HEK293 (cell line): ENCODE data around the gene TMTC1.

Experiments
- CTCF ChIA-PET: fragments of 350-600 bp; formaldehyde crosslinking; extraction: SDS; loops from one replicate; lab custom pipeline; 2021; ENCODE audit warnings: antibody characterized with exemption; lab: Yijun Ruan, JAX
- POLR2A ChIA-PET: fragments of 300-600 bp; formaldehyde crosslinking; extraction: SDS; loops from one replicate; lab custom pipeline; 2020; ENCODE audit warnings: antibody characterized with exemption, inconsistent platforms; lab: Yijun Ruan, JAX
- H3K27ac ChIP-seq: fragments of 200-500 bp; sonication (Bioruptor generic); 2 replicates; pipeline ENCODE4 v1.5.1; 2014; ENCODE audit warnings: low read depth, low read length, control low read depth, inconsistent platforms; ENCODE audit errors: extremely low read depth
- H3K36me3 ChIP-seq, 2 experiments: fragments of 200-500 bp in 1 of 2; sonication (Bioruptor generic) in 1 of 2; 1 replicate in 1 of 2; 2 replicates in 1 of 2; pipeline ENCODE4 v1.5.1; 2014 to 2017; ENCODE audit warnings: inconsistent platforms in 2 of 2, low read length in 2 of 2; ENCODE audit not compliant: control insufficient read depth in 2 of 2, insufficient read depth in 1 of 2
- H3K4me1 ChIP-seq: fragments of 200-500 bp; sonication (Bioruptor generic); 2 replicates; pipeline ENCODE4 v1.5.1; 2014; ENCODE audit warnings: mild to moderate bottlenecking, low read length, inconsistent platforms; ENCODE audit not compliant: control insufficient read depth, insufficient read depth
- H3K4me3 ChIP-seq: 2 replicates; pipeline ENCODE4 v1.5.1; 2011; ENCODE audit warnings: low read depth, mild to moderate bottlenecking, control low read depth, low read length, moderate library complexity
- H3K9me3 ChIP-seq: fragments of 200-500 bp; sonication (Bioruptor generic); 2 replicates; pipeline ENCODE4 v1.5.1; 2014; ENCODE audit warnings: low read depth, low read length, inconsistent platforms; ENCODE audit not compliant: control insufficient read depth, insufficient read depth
- MEIS1 ChIP-seq: sonication (generic); formaldehyde crosslinking; IDR thresholded peaks from 2 replicates; pipeline ENCODE4 v1.8.1; 2022; ENCODE audit warnings: missing genetic modification reagents, mild to moderate bottlenecking, borderline replicate concordance
- PRDM1 ChIP-seq: fragments of 450-650 bp; formaldehyde crosslinking; IDR thresholded peaks from 2 replicates; pipeline ENCODE4; 2016; ENCODE audit warnings: missing biosample characterization, missing genetic modification characterization
- ZBTB1 ChIP-seq: fragments of 450-650 bp; formaldehyde crosslinking; IDR thresholded peaks from 2 replicates; pipeline ENCODE4 v1.5.1; 2016; ENCODE audit warnings: missing biosample characterization, missing genetic modification characterization
- ZEB2 ChIP-seq: fragments of 450-650 bp; formaldehyde crosslinking; IDR thresholded peaks from 2 replicates; pipeline ENCODE4 v1.5.1; 2016; ENCODE audit warnings: missing biosample characterization, missing genetic modification characterization
- ZFP3 ChIP-seq: fragments of 450-650 bp; formaldehyde crosslinking; IDR thresholded peaks from 2 replicates; pipeline ENCODE4 v1.5.1; 2016; ENCODE audit warnings: low read depth, missing biosample characterization, missing genetic modification characterization
- ZFP41 ChIP-seq: fragments of 450-650 bp; formaldehyde crosslinking; IDR thresholded peaks from 2 replicates; pipeline ENCODE4 v1.5.1; 2016; ENCODE audit warnings: missing biosample characterization, missing genetic modification characterization, borderline replicate concordance
- ZNF138 ChIP-seq: fragments of 450-650 bp; formaldehyde crosslinking; IDR thresholded peaks from 2 replicates; pipeline ENCODE4 v1.5.1; 2016; ENCODE audit warnings: missing biosample characterization, missing genetic modification characterization, borderline replicate concordance
- ZNF146 ChIP-seq: fragments of 450-650 bp; formaldehyde crosslinking; IDR thresholded peaks from 2 replicates; pipeline ENCODE4 v1.5.1; 2016; ENCODE audit warnings: missing biosample characterization, missing genetic modification characterization
- ZNF169 ChIP-seq: fragments of 450-650 bp; formaldehyde crosslinking; IDR thresholded peaks from 2 replicates; pipeline ENCODE4 v1.5.1; 2016; ENCODE audit warnings: missing biosample characterization, missing genetic modification characterization
- ZNF184 ChIP-seq: fragments of 450-650 bp; IDR thresholded peaks from 2 replicates; pipeline ENCODE4 v1.5.1; 2018; ENCODE audit warnings: missing biosample characterization, mild to moderate bottlenecking, missing genetic modification characterization
- ZNF221 ChIP-seq: fragments of 450-650 bp; formaldehyde crosslinking; IDR thresholded peaks from 2 replicates; pipeline ENCODE4 v1.5.1; 2017; ENCODE audit warnings: missing biosample characterization, missing genetic modification characterization, borderline replicate concordance
- ZNF248 ChIP-seq: fragments of 450-650 bp; formaldehyde crosslinking; IDR thresholded peaks from 2 replicates; pipeline ENCODE4 v1.5.1; 2017; ENCODE audit warnings: missing biosample characterization, missing genetic modification characterization
- ZNF433 ChIP-seq: fragments of 450-650 bp; formaldehyde crosslinking; IDR thresholded peaks from 2 replicates; pipeline ENCODE4 v1.5.1; 2016; ENCODE audit warnings: missing biosample characterization, missing genetic modification characterization, low read depth
- ZNF518A ChIP-seq: fragments of 450-650 bp; formaldehyde crosslinking; conservative IDR thresholded peaks from 2 replicates; pipeline ENCODE4 v1.5.1; 2016; ENCODE audit warnings: low read depth, missing biosample characterization, missing genetic modification characterization
- ZNF580 ChIP-seq: fragments of 450-650 bp; formaldehyde crosslinking; IDR thresholded peaks from 2 replicates; pipeline ENCODE4 v1.5.1; 2016; ENCODE audit warnings: missing biosample characterization, missing genetic modification characterization
- ZNF747 ChIP-seq: fragments of 450-650 bp; formaldehyde crosslinking; IDR thresholded peaks from 2 replicates; pipeline ENCODE4 v1.5.1; 2016; ENCODE audit warnings: missing biosample characterization, missing genetic modification characterization
- ZXDB ChIP-seq: fragments of 450-650 bp; formaldehyde crosslinking; IDR thresholded peaks from 2 replicates; pipeline ENCODE4 v1.5.1; 2016; ENCODE audit warnings: missing biosample characterization, missing genetic modification characterization
- TF ChIP-seq, protein P1 (sequence below): fragments of 450-650 bp; formaldehyde crosslinking; IDR thresholded peaks from 2 replicates; pipeline ENCODE4 v1.5.1; 2016; ENCODE audit warnings: missing biosample characterization, missing genetic modification characterization
- TF ChIP-seq, protein P2 (sequence below): fragments of 450-650 bp; formaldehyde crosslinking; IDR thresholded peaks from 2 replicates; pipeline ENCODE4 v1.5.1; 2016; ENCODE audit warnings: missing biosample characterization, missing genetic modification characterization

The TMTC1 gene

DNA sequence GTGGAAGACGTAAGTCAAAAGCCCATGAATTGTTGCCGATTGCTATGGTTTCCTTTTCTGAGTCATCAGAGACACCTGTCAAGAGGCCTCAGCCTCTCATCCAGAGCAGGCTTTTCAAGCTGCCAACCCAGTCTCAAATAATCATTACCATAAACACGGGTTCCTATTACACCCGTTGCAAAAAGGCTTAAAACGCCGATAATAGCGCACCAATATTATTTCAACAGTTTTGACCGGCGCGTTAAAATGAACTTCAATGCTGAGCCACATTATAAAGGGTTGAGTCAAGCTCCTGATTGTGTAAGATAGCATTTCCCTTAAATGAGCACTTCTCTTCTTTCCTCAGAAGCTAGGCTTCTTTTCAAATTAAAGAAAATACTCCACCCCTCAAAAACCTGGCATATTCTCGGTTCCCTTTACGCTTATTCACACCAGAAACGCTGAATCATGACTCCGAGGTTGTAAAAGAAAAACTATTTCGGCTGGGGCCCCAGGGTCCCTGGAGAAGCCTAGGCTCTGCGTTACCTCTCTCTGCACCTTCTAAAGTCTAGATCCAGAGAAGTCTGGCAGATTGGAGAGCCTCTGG lies 1.4 kb downstream of the TMTC1 start (continued):
- TF ChIP-seq ZNF518A (tag by site-specific recombination) (no peak), ZXDB (tag by site-specific recombination) (peak; percentile 10; the same call in 1 of the 2 replicates)

DNA sequence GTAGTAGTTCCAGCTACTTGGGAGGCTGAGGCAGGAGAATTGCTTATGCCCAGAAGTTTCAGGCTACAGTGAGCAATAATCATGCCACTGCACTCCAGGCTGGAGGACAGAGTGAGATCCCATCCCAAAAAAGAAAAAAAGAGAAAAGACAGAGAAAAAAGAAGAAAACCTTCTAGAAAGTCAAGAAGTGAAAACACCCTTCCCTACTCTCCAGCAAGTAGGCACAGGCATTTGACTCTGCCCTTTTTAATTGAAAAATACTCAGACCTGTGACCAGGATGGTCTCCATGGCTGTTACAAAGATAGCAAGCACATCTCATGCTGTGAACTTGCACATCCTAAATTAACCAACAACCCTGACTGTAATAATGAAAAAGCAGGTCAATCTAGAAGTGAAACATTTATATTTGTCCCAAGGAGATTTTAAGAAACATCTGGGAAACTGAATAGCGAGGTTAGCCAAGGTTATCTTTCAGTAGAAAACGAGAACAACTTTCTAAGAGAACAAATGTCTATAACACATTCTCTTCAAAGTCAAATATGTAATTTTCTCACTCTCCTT lies 2.0 kb downstream of the TMTC1 start:
- peak overlapping the region; percentile 88 for H3K27ac ChIP-seq
- peaks cover 4% of the 10 kb centered on the region for H3K4me1 ChIP-seq
- ChIA-PET CTCF (interaction anchor here (0.6 to 1.0 kb wide), 3 partner anchors 163 to 783 kb away, joined by 3 to 5 read pairs (median 3); no protein-coding TSS in a partner anchor), POLR2A (interaction anchor here (0.9 kb wide), 1 partner anchor 19 kb away, joined by 3 read pairs; no protein-coding TSS in a partner anchor)
- H3K4me3 ChIP-seq: no peak overlapping the region; the same call in 1 of the 2 replicates
- H3K36me3 ChIP-seq: no peaks in the 10 kb centered on the region
- H3K9me3 ChIP-seq: no peaks in the 10 kb centered on the region; the same call in 1 of the 2 replicates
- TF ChIP-seq ZNF433 (tag by site-specific recombination) (no peak), PRDM1 (tag by site-specific recombination) (peak; percentile 92), ZNF184 (no peak), ZNF138 (no peak)

DNA sequence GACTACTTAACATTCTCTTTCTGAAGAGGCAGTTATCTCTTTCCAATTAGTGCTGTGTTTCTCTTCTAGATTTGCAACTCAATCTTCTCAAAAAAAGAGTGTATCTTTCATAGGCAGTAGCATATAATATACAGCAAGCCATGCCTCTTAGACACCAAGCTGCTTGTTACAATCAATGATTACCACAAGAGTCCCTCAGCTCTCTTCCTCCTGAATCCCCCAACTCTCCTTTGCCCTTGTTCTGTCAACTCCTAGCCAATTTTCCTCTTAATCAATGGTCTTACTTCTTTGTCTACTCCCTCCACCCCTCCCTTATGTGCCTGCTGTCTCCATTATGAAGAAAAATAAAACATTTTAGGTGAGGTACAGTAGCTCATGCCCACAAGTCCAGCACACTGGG lies 2.6 kb downstream of the TMTC1 start:
- CTCF ChIA-PET: interaction anchor here (0.6 kb wide), 2 partner anchors 163 to 782 kb away, joined by 3 to 5 read pairs; no protein-coding TSS in a partner anchor
- no peak overlapping the region for H3K4me3 ChIP-seq

DNA sequence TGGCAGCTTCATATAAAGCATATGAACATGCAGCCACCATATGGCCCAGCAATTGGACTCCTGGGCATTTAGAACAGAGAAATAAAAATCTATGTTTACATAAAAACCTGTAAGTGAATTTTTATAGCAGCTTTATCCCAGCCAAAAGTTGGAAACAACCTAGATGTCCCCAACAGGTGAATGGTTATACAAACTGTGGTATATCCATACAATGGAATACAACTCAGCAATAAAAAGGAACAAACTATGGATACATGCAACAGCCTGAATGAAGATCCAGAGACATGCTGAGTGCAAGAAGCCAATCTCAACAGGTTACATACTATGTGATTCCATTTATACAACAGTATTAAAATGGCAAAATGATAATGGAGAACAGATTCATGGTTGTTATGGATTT lies 3.7 kb downstream of the TMTC1 start:
- CTCF ChIA-PET: interaction anchor here (0.9 kb wide), 1 partner anchor 9 kb away, joined by 3 read pairs; no protein-coding TSS in a partner anchor
- Histone ChIP-seq H3K4me1 (peaks cover 4% of the 10 kb centered on the region), H3K36me3 (no peaks in the 10 kb centered on the region), H3K9me3 (no peaks in the 10 kb centered on the region; the same call in 1 of the 2 replicates), H3K27ac (no peak overlapping the region), H3K4me3 (no peak overlapping the region)
- POLR2A ChIA-PET: no interaction called here
- TF ChIP-seq ZEB2 (tag by site-specific recombination): no peak
- TF ChIP-seq ZNF146 (tag by site-specific recombination): peak; percentile 71
- TF ChIP-seq ZNF747: no peak
- no peak for TF ChIP-seq ZNF221 (tag by site-specific recombination)
- TF ChIP-seq ZNF580 (tag by site-specific recombination): no peak
- no peak for TF ChIP-seq ZNF169 (tag by site-specific recombination)
- TF ChIP-seq ZFP41 (tag by site-specific recombination): no peak
- TF ChIP-seq, protein P1, sequence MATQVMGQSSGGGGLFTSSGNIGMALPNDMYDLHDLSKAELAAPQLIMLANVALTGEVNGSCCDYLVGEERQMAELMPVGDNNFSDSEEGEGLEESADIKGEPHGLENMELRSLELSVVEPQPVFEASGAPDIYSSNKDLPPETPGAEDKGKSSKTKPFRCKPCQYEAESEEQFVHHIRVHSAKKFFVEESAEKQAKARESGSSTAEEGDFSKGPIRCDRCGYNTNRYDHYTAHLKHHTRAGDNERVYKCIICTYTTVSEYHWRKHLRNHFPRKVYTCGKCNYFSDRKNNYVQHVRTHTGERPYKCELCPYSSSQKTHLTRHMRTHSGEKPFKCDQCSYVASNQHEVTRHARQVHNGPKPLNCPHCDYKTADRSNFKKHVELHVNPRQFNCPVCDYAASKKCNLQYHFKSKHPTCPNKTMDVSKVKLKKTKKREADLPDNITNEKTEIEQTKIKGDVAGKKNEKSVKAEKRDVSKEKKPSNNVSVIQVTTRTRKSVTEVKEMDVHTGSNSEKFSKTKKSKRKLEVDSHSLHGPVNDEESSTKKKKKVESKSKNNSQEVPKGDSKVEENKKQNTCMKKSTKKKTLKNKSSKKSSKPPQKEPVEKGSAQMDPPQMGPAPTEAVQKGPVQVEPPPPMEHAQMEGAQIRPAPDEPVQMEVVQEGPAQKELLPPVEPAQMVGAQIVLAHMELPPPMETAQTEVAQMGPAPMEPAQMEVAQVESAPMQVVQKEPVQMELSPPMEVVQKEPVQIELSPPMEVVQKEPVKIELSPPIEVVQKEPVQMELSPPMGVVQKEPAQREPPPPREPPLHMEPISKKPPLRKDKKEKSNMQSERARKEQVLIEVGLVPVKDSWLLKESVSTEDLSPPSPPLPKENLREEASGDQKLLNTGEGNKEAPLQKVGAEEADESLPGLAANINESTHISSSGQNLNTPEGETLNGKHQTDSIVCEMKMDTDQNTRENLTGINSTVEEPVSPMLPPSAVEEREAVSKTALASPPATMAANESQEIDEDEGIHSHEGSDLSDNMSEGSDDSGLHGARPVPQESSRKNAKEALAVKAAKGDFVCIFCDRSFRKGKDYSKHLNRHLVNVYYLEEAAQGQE (tag by site-specific recombination): no peak

More for the DNA sequence above, 2.6 kb downstream of the TMTC1 start:
- POLR2A ChIA-PET: no interaction called here
- Histone ChIP-seq H3K9me3 (no peaks in the 10 kb centered on the region; the same call in 1 of the 2 replicates), H3K36me3 (no peaks in the 10 kb centered on the region), H3K27ac (no peak overlapping the region), H3K4me1 (peaks cover 4% of the 10 kb centered on the region)
- TF ChIP-seq ZBTB1 (tag by site-specific recombination) (no peak), MEIS1 (no peak), ZNF248 (tag by site-specific recombination) (no peak), ZFP3 (no peak)
- TF ChIP-seq, protein P2, sequence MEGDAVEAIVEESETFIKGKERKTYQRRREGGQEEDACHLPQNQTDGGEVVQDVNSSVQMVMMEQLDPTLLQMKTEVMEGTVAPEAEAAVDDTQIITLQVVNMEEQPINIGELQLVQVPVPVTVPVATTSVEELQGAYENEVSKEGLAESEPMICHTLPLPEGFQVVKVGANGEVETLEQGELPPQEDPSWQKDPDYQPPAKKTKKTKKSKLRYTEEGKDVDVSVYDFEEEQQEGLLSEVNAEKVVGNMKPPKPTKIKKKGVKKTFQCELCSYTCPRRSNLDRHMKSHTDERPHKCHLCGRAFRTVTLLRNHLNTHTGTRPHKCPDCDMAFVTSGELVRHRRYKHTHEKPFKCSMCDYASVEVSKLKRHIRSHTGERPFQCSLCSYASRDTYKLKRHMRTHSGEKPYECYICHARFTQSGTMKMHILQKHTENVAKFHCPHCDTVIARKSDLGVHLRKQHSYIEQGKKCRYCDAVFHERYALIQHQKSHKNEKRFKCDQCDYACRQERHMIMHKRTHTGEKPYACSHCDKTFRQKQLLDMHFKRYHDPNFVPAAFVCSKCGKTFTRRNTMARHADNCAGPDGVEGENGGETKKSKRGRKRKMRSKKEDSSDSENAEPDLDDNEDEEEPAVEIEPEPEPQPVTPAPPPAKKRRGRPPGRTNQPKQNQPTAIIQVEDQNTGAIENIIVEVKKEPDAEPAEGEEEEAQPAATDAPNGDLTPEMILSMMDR (tag by site-specific recombination): no peak
